GM18526 (cell line): ENCODE data around the gene TRMT2A.

Experiments
- POLR2A ChIP-seq: IDR thresholded peaks from 3 replicates; pipeline ENCODE4 v1.6.1; 2011; ENCODE audit not compliant: insufficient read length; ENCODE audit errors: extremely low read depth

TRMT2A gene

DNA sequence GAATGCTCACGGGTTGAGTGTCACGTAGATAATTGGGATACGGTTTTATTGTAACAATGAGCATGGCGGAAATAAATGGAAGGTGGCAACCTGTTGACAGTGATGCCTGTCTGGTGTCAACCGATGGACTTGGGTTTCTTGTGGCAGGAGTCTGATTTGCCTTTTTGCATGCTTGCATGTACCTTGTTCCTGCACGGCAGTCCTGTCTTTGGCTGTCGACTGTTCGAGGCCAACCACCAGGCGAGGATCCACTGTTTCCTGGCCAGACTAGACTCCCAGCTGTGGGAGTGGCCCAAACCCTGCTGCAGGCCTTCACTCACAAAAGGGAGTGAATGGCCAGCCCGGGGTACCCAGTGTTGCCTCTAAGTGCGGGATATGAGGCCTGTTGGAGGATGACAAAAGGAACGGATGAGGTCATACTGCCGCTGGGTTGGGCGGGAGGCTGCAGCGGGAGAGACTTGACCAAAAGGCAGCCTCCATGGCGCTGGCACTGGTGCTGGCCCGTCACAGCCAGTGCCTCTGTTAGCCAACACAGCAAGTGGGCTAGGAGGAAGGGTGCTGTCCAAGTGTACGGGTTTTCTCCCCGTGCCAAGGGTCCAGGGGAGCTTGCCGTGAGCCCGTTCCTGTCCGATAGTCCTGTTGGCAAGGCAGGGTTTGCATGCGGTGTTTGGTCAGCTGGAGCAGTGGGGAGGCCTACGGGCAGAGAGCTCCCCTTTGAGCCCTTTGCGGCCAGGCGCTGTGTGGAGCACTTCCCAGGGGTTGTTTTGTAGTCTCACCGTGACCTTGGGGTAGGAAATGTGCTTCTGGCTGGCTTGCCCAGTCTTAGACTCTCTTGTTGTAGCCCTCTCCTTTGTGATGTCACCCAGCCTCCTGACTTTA is 36.0 kb downstream of the TRMT2A start:
- no peak for TF ChIP-seq POLR2A

DNA sequence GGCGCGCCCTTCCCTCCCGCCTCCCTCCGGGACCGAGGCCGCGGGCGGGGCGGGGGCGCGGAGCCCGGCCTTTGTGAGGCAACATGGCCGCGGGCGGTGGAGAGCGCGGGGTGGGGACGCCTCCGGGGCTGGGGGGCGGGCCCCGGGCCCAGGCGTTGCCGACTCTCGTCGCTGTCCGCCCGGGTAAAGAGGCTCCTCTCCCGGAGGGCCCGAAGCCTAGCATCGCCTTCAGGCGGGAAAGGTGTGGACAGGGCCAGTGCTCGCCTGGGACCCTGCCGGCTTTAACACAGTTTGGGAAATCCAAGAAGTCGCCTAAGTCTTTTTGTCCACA is 36.6 kb downstream of the TRMT2A start:
- no peak for TF ChIP-seq POLR2A

DNA sequence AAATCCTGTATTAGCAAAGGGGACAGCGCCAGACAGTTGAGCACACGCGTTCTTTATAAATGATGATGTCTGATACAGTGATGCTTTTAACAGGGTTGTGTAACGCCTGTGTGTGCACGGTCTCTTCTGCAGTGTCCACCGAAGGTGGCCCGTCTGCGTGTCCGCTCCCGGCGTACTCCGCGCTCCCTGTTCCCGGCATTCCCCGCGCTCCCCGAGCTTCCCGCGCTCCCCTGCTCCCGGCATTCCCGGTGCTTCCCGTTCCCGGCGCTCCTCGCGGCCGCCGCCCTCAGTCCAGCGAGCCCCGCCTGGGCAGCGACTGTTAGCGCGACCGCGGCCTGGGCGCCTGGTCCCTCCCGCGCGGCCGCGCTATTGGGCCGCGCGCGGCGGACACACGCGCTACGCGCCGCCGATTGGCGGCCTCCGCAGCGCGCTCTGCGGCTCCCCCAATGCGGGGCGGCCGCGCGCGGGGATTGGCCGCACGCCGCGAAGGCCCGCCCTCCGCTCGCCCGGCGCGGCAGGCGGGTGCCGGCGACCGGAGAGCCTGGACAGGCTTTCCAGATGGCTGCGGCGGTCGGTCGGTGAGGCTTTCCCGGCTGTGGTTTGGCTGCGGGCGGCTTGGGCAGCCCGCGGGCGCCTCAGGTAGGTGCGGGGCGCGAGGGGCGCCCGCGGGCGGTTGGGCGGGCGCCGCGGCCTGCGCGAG is 37.1 kb downstream of the TRMT2A start, which contains the start of gene DGCR8:
Gene DGCR8, plus strand, starts transcription at position 497 of the 700 bp plus-strand sequence. CDS start 5,723 bp downstream, outside the sequence.
- TF ChIP-seq POLR2A = peak; percentile 60

DNA sequence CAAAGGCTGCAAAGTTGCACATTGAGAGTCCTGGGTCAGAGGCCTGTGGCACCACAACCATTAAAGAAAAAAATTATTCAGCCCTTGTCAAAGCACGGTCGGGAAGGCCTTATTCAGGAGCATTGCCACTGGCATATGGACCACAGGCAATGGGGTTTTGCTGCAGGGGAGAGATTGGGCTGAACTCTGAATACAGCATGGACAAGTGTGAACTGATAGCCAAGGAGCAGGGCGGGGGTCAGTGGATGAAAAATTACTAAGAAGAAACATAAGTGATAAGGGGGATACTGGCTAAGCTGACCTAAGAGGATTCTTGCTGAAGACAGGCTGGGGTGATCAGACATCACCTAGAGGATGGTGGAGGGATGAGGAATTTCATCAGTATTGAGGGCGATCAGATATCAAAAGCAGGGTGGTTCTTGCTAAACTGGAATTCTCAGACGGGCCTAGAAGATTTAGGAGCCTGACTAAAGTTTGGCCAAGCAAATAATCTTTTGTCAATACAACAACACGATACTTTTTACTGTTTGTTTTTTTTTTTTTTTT is 40.3 kb downstream of the TRMT2A start:
- no peak for TF ChIP-seq POLR2A

DNA sequence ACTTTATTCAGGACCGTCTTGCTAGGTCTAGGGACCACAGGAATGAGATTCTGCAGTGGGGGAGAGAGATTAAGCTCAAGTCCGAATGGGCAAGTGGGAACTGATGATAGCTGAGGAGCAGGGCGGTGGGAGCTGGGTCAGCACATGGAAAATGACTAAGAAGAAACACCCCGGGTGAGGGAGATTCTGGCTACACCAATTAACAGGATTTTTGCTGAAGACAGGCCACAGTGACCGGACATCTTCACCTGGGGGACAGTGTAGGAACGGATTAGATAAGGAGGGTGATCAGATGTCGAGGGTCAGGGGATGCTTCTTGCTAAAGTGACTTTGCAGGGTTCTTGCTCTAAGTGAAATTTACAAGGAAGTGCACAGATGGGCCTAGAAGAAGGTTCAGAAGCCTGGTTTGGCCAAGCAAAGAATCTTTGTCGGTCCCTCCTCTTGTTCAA is 45.5 kb downstream of the TRMT2A start:
- TF ChIP-seq POLR2A = no peak

DNA sequence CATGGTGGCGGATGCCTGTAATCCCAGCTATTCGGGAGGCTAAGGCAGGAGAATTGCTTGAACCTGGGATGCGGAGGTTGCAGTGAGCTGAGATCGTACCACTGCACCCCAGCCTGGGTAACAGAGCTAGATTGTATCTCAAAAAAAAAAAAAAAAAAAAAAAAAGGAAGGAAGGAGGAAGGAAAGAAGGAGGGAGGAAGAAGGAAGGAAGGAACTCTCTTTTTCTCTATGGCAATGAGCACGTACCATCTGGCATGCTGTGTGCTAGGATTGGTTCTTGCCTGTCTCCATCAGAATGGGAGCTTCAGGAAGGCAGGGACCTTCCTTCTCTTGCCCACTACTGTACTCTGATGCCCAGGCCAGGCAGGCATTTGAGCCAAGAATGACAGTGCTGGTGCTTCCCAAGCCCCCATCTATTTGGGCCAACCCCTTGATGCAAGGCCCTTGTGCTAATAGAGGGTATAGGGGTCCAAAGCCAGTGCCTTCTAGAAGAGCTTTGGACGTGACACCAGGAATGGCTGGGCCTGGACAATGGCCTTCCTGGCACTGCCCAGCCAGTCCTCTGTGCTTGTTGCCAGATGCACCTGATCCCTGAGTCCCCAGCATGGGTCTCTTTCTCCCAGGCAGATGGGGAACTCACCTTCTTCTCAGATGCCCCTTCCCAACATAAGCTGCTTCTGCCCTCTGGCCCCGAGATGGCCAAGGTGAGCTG is 47.5 kb downstream of the TRMT2A start:
- TF ChIP-seq POLR2A = no peak

DNA sequence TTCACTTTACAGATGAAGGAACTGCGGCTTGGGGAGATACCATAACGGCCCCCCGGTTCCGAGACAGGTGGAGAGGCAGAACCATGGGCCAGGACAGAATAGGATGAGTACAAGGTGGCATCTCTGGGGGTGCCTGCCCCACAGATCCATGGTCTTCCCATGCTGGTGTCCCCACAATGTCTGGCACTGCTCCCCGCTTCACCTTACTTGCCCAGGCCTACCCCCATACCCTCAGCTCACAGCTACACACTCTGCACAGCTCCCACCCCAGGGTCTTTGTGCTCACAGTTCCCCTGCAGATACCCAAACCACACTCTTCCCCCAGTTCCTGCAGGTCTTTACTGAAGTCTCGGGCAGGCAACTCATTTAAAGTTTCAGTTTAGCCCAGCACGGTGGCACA is 48.4 kb downstream of the TRMT2A start:
- no peak for TF ChIP-seq POLR2A

DNA sequence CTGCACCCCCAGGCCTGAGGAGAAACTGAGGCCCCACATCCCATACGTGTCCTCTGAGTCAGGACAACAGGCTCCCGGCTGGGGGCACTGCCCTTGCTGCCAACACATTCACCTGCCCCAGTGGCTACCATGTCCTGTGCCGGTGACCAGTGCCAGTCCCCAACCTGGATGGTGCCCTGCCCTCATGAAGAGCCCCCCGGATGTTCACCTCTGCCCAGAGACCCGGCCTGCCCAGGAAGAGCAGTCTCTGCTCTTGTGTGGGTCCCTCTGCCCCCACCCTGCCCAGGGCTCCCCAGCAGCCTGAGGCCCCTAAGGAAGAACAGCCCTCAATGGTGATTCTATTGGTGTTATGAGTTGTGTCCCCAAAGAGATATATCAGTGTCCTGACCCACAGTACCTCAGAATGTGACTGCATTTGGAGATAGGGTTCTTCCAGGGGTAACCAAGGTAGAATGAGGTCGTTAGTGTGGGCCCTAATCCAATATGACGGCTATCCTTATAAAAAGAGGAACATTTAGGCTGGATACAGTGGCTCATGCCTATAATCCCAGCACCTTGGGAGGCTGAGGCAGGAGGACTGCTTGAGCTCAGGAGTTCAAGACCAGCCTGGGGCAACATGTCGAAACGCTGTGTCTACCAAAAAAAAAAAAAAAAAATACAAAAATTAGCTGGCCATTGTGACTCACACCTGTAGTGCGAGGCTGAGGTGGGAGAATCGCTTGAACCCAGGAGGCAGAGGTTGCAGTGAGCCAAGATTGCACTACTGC is 50.2 kb downstream of the TRMT2A start:
- TF ChIP-seq POLR2A = no peak

DNA sequence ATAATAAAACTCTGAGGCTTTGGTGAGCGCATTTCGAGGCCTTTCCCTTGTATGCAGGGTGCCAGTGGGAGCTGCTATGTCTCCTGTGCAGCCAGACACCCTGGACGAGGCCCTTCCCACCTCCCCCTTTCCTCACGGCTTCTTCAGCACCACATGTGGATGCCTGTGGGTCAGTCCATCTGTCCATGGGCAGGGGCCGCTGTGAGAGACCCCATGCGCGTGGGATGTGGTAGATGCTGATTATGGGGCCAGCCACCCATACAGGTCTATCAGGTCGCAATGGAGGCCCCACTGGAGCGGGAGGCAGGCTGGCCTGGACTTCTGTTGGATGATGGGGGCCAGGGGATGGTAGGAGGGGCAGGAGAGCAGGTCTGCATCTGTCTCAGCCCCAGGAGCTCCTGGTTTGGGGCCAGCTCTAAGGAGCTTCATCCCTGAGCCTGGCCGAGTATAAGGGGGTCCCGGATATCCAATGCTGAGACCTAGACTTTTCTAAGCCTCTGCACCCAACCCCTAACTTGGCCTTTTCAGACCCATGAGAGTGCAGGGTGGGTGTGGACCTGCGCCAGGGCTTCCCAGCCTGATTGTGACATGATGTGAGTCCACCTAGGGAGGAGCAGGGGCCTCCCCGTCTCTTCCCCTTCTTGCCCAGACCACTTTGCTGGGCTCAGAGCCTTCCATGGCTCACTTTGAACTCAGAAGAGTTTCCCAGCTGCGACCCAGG is 51.0 kb downstream of the TRMT2A start:
- no peak for TF ChIP-seq POLR2A

DNA sequence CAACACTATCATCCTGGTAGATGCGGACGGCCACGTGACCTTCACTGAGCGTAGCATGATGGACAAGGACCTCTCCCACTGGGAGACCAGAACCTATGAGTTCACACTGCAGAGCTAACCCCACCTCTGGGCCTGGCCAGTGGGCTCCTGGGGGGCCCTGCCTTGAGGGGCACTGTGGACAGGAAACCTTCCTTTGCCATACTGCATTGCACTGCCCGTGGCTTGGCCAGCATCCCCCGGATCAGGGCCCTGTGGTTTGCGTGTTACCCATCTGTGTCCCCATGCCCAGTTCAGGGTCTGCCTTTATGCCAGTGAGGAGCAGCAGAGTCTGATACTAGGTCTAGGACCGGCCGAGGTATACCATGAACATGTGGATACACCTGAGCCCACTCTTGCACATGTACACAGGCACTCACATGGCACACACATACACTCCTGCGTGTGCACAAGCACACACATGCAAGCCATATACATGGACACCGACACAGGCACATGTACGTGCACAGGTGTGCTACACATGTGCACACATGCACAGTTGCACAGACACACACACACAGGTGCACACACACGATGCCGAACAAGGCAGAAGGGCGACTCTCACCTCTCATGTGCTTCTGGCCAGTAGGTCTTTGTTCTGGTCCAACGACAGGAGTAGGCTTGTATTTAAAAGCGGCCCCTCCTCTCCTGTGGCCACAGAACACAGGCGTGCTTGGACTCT is 52.3 kb downstream of the TRMT2A start:
- no peak for TF ChIP-seq POLR2A

DNA sequence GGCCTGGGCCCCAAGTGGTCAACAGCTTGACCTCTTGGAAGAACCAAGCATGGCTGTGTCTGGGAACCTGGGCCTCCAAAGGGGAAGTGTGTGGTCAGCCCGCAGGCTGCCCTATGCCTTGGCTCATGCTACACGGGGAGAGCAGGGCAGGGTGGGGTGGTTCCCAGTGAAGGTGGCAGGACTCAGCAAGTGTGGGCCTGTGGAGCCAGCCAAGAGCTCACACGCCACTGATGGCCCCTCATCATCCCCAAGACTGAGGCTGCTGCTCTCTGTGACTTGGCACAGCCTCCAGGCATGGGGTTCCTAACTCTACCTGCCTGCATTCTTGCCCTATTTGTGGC is 52.9 kb downstream of the TRMT2A start:
- no peak for TF ChIP-seq POLR2A

DNA sequence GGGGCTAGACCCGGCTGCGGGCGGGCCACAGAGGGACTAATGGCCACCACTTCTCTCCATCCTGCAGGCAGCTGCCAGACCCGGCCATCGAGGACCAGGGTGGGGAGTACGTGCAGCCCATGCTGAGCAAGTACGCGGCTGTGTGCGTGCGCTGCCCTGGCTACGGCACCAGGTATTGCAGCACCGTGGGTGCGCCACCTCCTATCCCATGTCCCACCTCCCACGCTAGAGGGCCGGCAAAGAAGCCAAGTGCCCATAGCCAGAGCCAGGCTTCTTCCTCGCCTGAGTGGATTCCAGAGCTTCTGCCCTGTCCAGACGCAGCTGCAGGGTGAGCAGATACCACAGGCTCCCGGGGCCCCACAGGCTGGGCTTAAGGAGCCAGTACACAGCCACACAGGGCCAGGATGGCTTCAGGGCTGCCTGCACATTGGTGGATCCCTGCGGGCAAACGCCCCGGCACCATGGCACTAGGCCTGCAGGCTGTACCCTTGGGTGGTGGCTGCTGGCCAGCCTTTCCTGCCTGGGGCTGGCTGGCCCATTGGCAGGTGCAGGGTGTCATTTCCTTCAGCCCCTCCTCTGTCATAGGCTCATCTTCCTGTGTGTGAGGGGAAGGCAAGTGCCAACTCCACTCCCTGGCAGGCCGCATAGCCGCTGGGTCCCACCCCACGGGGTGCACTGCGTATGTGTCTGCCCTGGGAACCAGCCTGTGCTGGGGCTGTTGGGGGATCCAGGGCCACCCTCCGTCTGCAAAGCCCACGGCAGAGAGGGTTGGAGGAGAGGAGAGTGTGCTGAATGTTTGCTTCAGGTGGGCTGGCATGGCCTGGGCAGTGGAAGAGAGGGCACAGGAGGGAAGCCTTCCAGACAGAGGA is 53.5 kb downstream of the TRMT2A start:
- TF ChIP-seq POLR2A = no peak

DNA sequence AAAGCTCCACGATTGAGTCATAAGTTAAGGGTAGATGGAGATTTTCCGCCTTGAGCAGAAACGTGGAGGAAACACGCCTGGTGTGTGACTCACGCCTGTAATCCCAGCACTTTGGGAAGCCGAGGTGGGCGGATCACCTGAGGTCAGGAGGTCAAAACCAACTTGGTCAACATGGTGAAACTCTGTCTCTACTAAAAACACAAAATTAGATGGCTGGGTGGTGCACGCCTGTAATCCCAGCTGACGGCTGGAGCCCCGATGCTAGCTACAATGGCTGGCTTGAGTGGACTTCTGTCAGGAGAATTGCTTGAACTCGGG is 54.3 kb downstream of the TRMT2A start:
- no peak for TF ChIP-seq POLR2A
